Parathyroid adenoma (tissue), 2 donors: ENCODE results near the gene MRPS23.

Experiments used
- H2AFZ ChIP-seq: fragments of 300-600 bp; sonication (generic); one replicate; pipeline ENCODE4 v1.7.0; 2017; ENCODE audit warnings: antibody characterized with exemption, mild to moderate bottlenecking
- H3K27ac ChIP-seq: fragments of 300-600 bp; sonication (generic); one replicate; pipeline ENCODE4 v1.7.0; 2017
- H3K27me3 ChIP-seq: fragments of 300-600 bp; sonication (generic); one replicate; pipeline ENCODE4 v1.7.0; 2017; ENCODE audit warnings: low read length; ENCODE audit not compliant: control insufficient read depth, insufficient read depth
- H3K36me3 ChIP-seq: fragments of 300-600 bp; sonication (generic); one replicate; pipeline ENCODE4 v1.7.0; 2017; ENCODE audit warnings: low read length; ENCODE audit not compliant: control insufficient read depth, insufficient read depth
- H3K4me1 ChIP-seq: fragments of 300-600 bp; sonication (generic); one replicate; pipeline ENCODE4 v1.7.0; 2017; ENCODE audit warnings: control low read depth
- H3K4me2 ChIP-seq: fragments of 300-600 bp; sonication (generic); one replicate; pipeline ENCODE4 v1.7.0; 2017; ENCODE audit warnings: low read length
- H3K4me3 ChIP-seq: fragments of 300-600 bp; sonication (generic); one replicate; pipeline ENCODE4 v1.7.0; 2017; ENCODE audit warnings: low read depth, low read length
- H3K79me2 ChIP-seq: fragments of 300-600 bp; sonication (generic); one replicate; pipeline ENCODE4 v1.7.0; 2017; ENCODE audit warnings: control low read depth
- H3K9ac ChIP-seq: fragments of 300-600 bp; sonication (generic); one replicate; pipeline ENCODE4 v1.7.0; 2017; ENCODE audit warnings: mild to moderate bottlenecking
- H3K9me3 ChIP-seq: fragments of 300-600 bp; sonication (generic); one replicate; pipeline ENCODE4 v1.7.0; 2017; ENCODE audit warnings: low read length; ENCODE audit not compliant: control insufficient read depth
- CTCF ChIP-seq: fragments of 300-600 bp; sonication (generic); IDR thresholded peaks from one replicate; pipeline ENCODE4 v1.7.0; 2017; ENCODE audit warnings: antibody characterized with exemption, mild to moderate bottlenecking
- donor health status: primary hyperparathyroidism.

The MRPS23 gene

GRCh38 chr17:57856792-57857620 is 7.2 kb upstream of the MRPS23 start:
- TF ChIP-seq CTCF: no peak
- Histone ChIP-seq H3K36me3 (no peaks in the 10 kb centered on the region), H3K9ac (no peak overlapping the region), H3K4me1 (peaks cover 5% of the 10 kb centered on the region), H2AFZ (no peak overlapping the region), H3K4me2 (no peak overlapping the region), H3K27me3 (no peaks in the 10 kb centered on the region), H3K9me3 (no peaks in the 10 kb centered on the region), H3K27ac (no peak overlapping the region), H3K79me2 (no peaks in the 10 kb centered on the region), H3K4me3 (no peak overlapping the region)

GRCh38 chr17:57855391-57856035 is 5.7 kb upstream of the MRPS23 start:
- Histone ChIP-seq H3K4me2 (no peak overlapping the region), H3K4me3 (no peak overlapping the region), H3K79me2 (peaks cover under 1% of the 10 kb centered on the region), H2AFZ (no peak overlapping the region), H3K27me3 (no peaks in the 10 kb centered on the region), H3K27ac (no peak overlapping the region), H3K36me3 (no peaks in the 10 kb centered on the region), H3K9me3 (no peaks in the 10 kb centered on the region), H3K4me1 (peaks cover 7% of the 10 kb centered on the region), H3K9ac (no peak overlapping the region)
- no peak for TF ChIP-seq CTCF

DNA sequence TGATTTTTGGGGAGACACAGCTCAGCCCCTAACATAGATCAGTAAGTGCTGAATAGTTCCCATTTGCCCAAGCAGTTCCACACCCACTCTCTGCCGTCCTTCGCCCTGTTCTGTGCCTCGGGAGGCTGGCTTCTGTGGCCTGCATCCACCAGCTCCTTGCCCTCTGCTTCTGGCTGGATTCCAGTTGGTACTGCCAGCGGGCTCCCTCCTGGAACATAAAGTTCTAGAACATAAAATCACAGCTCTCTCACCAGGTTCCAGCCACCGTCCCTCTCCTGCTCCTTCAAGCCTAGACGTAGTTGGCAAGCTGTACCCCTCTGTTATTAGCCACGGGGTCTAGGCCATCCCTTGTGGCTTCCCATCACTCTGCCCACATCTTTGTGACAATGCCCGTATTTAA is 3.9 kb upstream of the MRPS23 start:
- H3K27ac ChIP-seq: no peak overlapping the region
- no peaks in the 10 kb centered on the region for H3K36me3 ChIP-seq
- H2AFZ ChIP-seq: peak overlapping the region; percentile 39
- H3K27me3 ChIP-seq: no peaks in the 10 kb centered on the region
- H3K9me3 ChIP-seq: no peaks in the 10 kb centered on the region
- H3K9ac ChIP-seq: no peak overlapping the region
- H3K79me2 ChIP-seq: peaks cover 13% of the 10 kb centered on the region
- no peak overlapping the region for H3K4me2 ChIP-seq
- no peak overlapping the region for H3K4me3 ChIP-seq
- peaks cover 11% of the 10 kb centered on the region for H3K4me1 ChIP-seq
- no peak for TF ChIP-seq CTCF

GRCh38 chr17:57852955-57853328 is 3.1 kb upstream of the MRPS23 start:
- no peaks in the 10 kb centered on the region for H3K27me3 ChIP-seq
- no peak overlapping the region for H3K4me2 ChIP-seq
- peaks cover 19% of the 10 kb centered on the region for H3K79me2 ChIP-seq
- peak overlapping the region; percentile 2 for H2AFZ ChIP-seq
- peaks cover 11% of the 10 kb centered on the region for H3K4me1 ChIP-seq
- no peaks in the 10 kb centered on the region for H3K36me3 ChIP-seq
- TF ChIP-seq CTCF: no peak
- no peak overlapping the region for H3K27ac ChIP-seq
- no peak overlapping the region for H3K4me3 ChIP-seq
- H3K9me3 ChIP-seq: no peaks in the 10 kb centered on the region
- no peak overlapping the region for H3K9ac ChIP-seq
